IMR-90 (cell line): Measurements from ENCODE around the gene DUSP6. TPM values are rescaled to one million over a fixed set of nuclear protein-coding genes. Genes with fewer than 3 reads are reported as not detected.

ENCODE experiments used
- ATAC-seq: fragments of 200-7000 bp; cut with Tn5 transposase; 2 replicates; pipeline ENCODE4 v1.9.1; 2020; ENCODE audit warnings: low read depth, mild to moderate bottlenecking, moderate library complexity
- BruUV-seq: library from RNA; stranded (reverse); fragments of 400-500 nt; replicated peaks from 2 replicates; lab custom pipeline; 2021; lab: Mats Ljungman, UMichigan
- CTCF ChIA-PET: fragments of 300-600 bp; formaldehyde crosslinking; extraction: SDS; loops from one replicate; lab custom pipeline; 2021; ENCODE audit warnings: antibody characterized with exemption; lab: Yijun Ruan, JAX
- POLR2A ChIA-PET: fragments of 300-600 bp; sonication (Branson Sonifier 250); formaldehyde crosslinking; loops from one replicate; lab custom pipeline; 2022; ENCODE audit warnings: antibody characterized with exemption; ENCODE audit not compliant: unreplicated experiment; lab: Charles Lee
- DNase-seq: peaks from one replicate; pipeline ENCODE4 v3.0.0; 2013
- H2AFZ ChIP-seq: replicated peaks from 2 replicates; pipeline ENCODE3; 2013; ENCODE audit warnings: low read length, mild to moderate bottlenecking; ENCODE audit not compliant: poor library complexity
- H2AK5ac ChIP-seq: 2 replicates; pipeline ENCODE4 v1.6.1; 2013; ENCODE audit warnings: low read depth, low read length, inconsistent platforms
- H2AK9ac ChIP-seq: replicated peaks from 2 replicates; pipeline ENCODE3; 2013; ENCODE audit warnings: mild to moderate bottlenecking, low read depth, low read length, moderate library complexity; ENCODE audit not compliant: poor library complexity
- H2BK120ac ChIP-seq: 2 replicates; pipeline ENCODE4 v1.6.1; 2013; ENCODE audit warnings: low read depth, low read length, inconsistent platforms
- H2BK15ac ChIP-seq: 3 replicates; pipeline ENCODE4 v1.6.1; 2013; ENCODE audit warnings: low read depth, low read length, inconsistent platforms
- H2BK20ac ChIP-seq: 2 replicates; pipeline ENCODE4 v1.6.1; 2013; ENCODE audit warnings: low read depth, mild to moderate bottlenecking, inconsistent platforms, low read length, moderate library complexity
- H2BK5ac ChIP-seq: 2 replicates; pipeline ENCODE4 v1.6.1; 2013; ENCODE audit warnings: mild to moderate bottlenecking, low read depth, low read length, inconsistent platforms; ENCODE audit not compliant: poor library complexity, severe bottlenecking
- H3K14ac ChIP-seq: replicated peaks from 2 replicates; pipeline ENCODE4 v1.6.1; 2013; ENCODE audit warnings: low read depth, low read length, inconsistent platforms
- H3K18ac ChIP-seq: 2 replicates; pipeline ENCODE4 v1.6.1; 2013; ENCODE audit warnings: low read depth, low read length, control low read depth
- H3K23ac ChIP-seq: 2 replicates; pipeline ENCODE4 v1.6.1; 2013; ENCODE audit warnings: low read depth, low read length, inconsistent platforms
- H3K27ac ChIP-seq: 2 replicates; pipeline ENCODE4 v1.5.1; 2013; ENCODE audit warnings: mild to moderate bottlenecking, control low read depth, low read length; ENCODE audit not compliant: insufficient read depth
- H3K27me3 ChIP-seq: 2 replicates; pipeline ENCODE4 v1.6.1; 2013; ENCODE audit warnings: low read length; ENCODE audit not compliant: control insufficient read depth, insufficient read depth
- H3K36me3 ChIP-seq: 2 replicates; pipeline ENCODE4 v1.6.1; 2013; ENCODE audit warnings: low read length, mixed read lengths; ENCODE audit not compliant: control insufficient read depth, insufficient read depth
- H3K4ac ChIP-seq: 2 replicates; pipeline ENCODE4 v1.6.1; 2013; ENCODE audit warnings: low read depth, low read length, inconsistent platforms
- H3K4me1 ChIP-seq: 2 replicates; pipeline ENCODE4 v1.6.1; 2013; ENCODE audit warnings: low read length, mixed read lengths; ENCODE audit not compliant: control insufficient read depth, insufficient read depth
- H3K4me2 ChIP-seq: 2 replicates; pipeline ENCODE4 v1.6.1; 2013; ENCODE audit warnings: low read depth, mild to moderate bottlenecking, control low read depth, low read length, moderate library complexity
- H3K4me3 ChIP-seq: 2 replicates; pipeline ENCODE4 v1.5.1; 2013; ENCODE audit warnings: low read depth, mild to moderate bottlenecking, control low read depth, low read length, moderate library complexity; ENCODE audit not compliant: insufficient read depth
- H3K56ac ChIP-seq: 2 replicates; pipeline ENCODE4 v1.6.1; 2013; ENCODE audit warnings: low read length, inconsistent platforms; ENCODE audit not compliant: insufficient read depth; ENCODE audit errors: extremely low read depth
- H3K79me1 ChIP-seq, 2 experiments: 2 replicates each; pipeline ENCODE4 v1.6.1; 2013; ENCODE audit warnings: low read length in 2 of 2, inconsistent platforms in 1 of 2, low read depth in 1 of 2
- H3K9ac ChIP-seq: 2 replicates; pipeline ENCODE4 v1.6.1; 2013; ENCODE audit warnings: low read depth, low read length, control low read depth
- H3K9me1 ChIP-seq: 2 replicates; pipeline ENCODE4 v1.6.1; 2013; ENCODE audit warnings: low read length, inconsistent platforms; ENCODE audit not compliant: insufficient read depth
- H3K9me3 ChIP-seq: 2 replicates; pipeline ENCODE4 v1.6.1; 2013; ENCODE audit warnings: low read length; ENCODE audit not compliant: control insufficient read depth, insufficient read depth
- H4K20me1 ChIP-seq: 2 replicates; pipeline ENCODE4 v1.6.1; 2013; ENCODE audit warnings: low read length, inconsistent platforms; ENCODE audit not compliant: insufficient read depth
- H4K5ac ChIP-seq: 2 replicates; pipeline ENCODE4 v1.6.1; 2013; ENCODE audit warnings: mild to moderate bottlenecking, low read depth, low read length, control low read depth
- H4K8ac ChIP-seq, 2 experiments: 2 replicates each; pipeline ENCODE4 v1.6.1; 2013; ENCODE audit warnings: low read depth in 2 of 2, low read length in 2 of 2, control low read depth in 1 of 2, inconsistent platforms in 1 of 2
- H4K91ac ChIP-seq: 2 replicates; pipeline ENCODE4 v1.6.1; 2013; ENCODE audit warnings: low read depth, low read length, inconsistent platforms; ENCODE audit not compliant: insufficient read depth
- RFX5 ChIP-seq: IDR thresholded peaks from 2 replicates; pipeline ENCODE4 v1.8.0; 2012; ENCODE audit warnings: low read depth, mild to moderate bottlenecking, low read length, moderate library complexity
- WGBS, 2 experiments: methylation state at CpG; one replicate each; pipeline versions ENCODE4 v1.1.5 to v1.1.7; 2013; ENCODE audit warnings: missing lambda C conversion rate in 2 of 2; ENCODE audit not compliant: insufficient read length in 1 of 2; ENCODE audit errors: extremely low coverage in 2 of 2; 5-methylcytosine and 5-hydroxymethylcytosine counted together
- dilution Hi-C: fragments of 300-500 bp; cut with HindIII; formaldehyde crosslinking; loops from one replicate; pipeline ENCODE4 v1.14.3; 2018; ENCODE audit warnings: low sequenced_read_pairs; ENCODE audit not compliant: unreplicated experiment
- in situ Hi-C: fragments of 300-500 bp; cut with MboI; formaldehyde crosslinking; loops from 3 replicates; pipeline ENCODE4 v1.14.3; 2019; ENCODE audit warnings: low sequenced_read_pairs, inconsistent platforms, mixed read lengths
- intact Hi-C: fragments of 100-400 bp; cut with micrococcal nuclease; formaldehyde crosslinking; loops from 2 replicates; pipeline ENCODE4 v1.10.0; 2022
- polyA plus RNA-seq, 3 experiments: library from polyadenylated mRNA; depleted of rRNA; stranded (reverse); fragments of >200 nt; gene quantifications; 2 replicates each; pipeline ENCODE4 v1.2.3, GENCODE V29; 2012; ENCODE audit warnings: low replicate concordance in 1 of 3
- total RNA-seq: library from RNA; depleted of rRNA; stranded (reverse); fragments of >200 nt; gene quantifications from 2 replicates; pipeline ENCODE4 v1.2.3, GENCODE V29; 2012

Gene DUSP6
- total and polyA plus RNA-seq, 2 of the 4 experiments (the other 2 are of a cell fraction): 38.5 to 70.1 TPM

- no peak overlapping the region for H2AK9ac ChIP-seq
- peak overlapping the region; percentile 83 for H4K91ac ChIP-seq
- no peaks in the 10 kb centered on the region for H4K20me1 ChIP-seq
- H2BK120ac ChIP-seq: peak overlapping the region; percentile 85
- H3K23ac ChIP-seq: no peak overlapping the region
- H3K36me3 ChIP-seq: no peaks in the 10 kb centered on the region
- H3K79me1 ChIP-seq: no peaks in the 10 kb centered on the region
- no peak for TF ChIP-seq RFX5
- H2BK5ac ChIP-seq: no peak overlapping the region
- peak overlapping the region; percentile 92; the same call in 2 of the 3 replicates for H2BK15ac ChIP-seq
- peak overlapping the region; percentile 20; the same call in 1 of the 2 replicates for H3K27ac ChIP-seq
- no peak overlapping the region for H3K56ac ChIP-seq
- H3K4me3 ChIP-seq: no peak overlapping the region
- intact Hi-C loops (no loop called here), dilution Hi-C loops (no loop called here), in situ Hi-C loops (no loop called here)
- H3K9me1 ChIP-seq: peaks cover 3% of the 10 kb centered on the region; the same call in 1 of the 2 replicates
- H3K14ac ChIP-seq: peak overlapping the region; percentile 60
- CTCF ChIA-PET: interaction anchor here (0.6 to 0.7 kb wide), 4 partner anchors 23 to 658 kb away, joined by 3 to 5 read pairs (median 4); no protein-coding TSS in a partner anchor
- ATAC-seq (no peak), DNase-seq (no peak)
- H4K8ac ChIP-seq: peak overlapping the region; percentile 69 to 90
- H4K5ac ChIP-seq: peak overlapping the region; percentile 22
- H2AFZ ChIP-seq: no peak overlapping the region
- WGBS, 2 experiments: 100% methylated on average over 2 of the region's 4 CpGs; no CpG with 5 or more reads in 1 of the 2 experiments
- no peak overlapping the region for H3K9ac ChIP-seq
- no peak overlapping the region for H3K4me2 ChIP-seq
- H3K4me1 ChIP-seq: peaks cover 2% of the 10 kb centered on the region; the same call in 1 of the 2 replicates
- H3K4ac ChIP-seq: peak overlapping the region; percentile 79
- peak overlapping the region; percentile 74 for H3K18ac ChIP-seq
- peak overlapping the region; percentile 78 for H2AK5ac ChIP-seq
- H3K9me3 ChIP-seq: peaks cover 2% of the 10 kb centered on the region; the same call in 1 of the 2 replicates
- peak overlapping the region; percentile 91 for H2BK20ac ChIP-seq
- no peaks in the 10 kb centered on the region for H3K27me3 ChIP-seq
- POLR2A ChIA-PET: no interaction called here
- no TSS peak for BruUV-seq
Observed at GRCh38 chr12:89333564-89334252, 18.6 kb downstream of the DUSP6 start.
